HG02970 (cell line): Measurements from ENCODE around the gene SORL1.

Source experiments
- ATAC-seq: cut with Tn5 transposase; IDR thresholded peaks from one replicate; pipeline ENCODE4 v1.9.1; 2021; ENCODE audit warnings: mild to moderate bottlenecking, moderate library complexity, moderate number of reproducible peaks; ENCODE audit not compliant: unreplicated experiment, low FRiP score

The SORL1 gene

DNA sequence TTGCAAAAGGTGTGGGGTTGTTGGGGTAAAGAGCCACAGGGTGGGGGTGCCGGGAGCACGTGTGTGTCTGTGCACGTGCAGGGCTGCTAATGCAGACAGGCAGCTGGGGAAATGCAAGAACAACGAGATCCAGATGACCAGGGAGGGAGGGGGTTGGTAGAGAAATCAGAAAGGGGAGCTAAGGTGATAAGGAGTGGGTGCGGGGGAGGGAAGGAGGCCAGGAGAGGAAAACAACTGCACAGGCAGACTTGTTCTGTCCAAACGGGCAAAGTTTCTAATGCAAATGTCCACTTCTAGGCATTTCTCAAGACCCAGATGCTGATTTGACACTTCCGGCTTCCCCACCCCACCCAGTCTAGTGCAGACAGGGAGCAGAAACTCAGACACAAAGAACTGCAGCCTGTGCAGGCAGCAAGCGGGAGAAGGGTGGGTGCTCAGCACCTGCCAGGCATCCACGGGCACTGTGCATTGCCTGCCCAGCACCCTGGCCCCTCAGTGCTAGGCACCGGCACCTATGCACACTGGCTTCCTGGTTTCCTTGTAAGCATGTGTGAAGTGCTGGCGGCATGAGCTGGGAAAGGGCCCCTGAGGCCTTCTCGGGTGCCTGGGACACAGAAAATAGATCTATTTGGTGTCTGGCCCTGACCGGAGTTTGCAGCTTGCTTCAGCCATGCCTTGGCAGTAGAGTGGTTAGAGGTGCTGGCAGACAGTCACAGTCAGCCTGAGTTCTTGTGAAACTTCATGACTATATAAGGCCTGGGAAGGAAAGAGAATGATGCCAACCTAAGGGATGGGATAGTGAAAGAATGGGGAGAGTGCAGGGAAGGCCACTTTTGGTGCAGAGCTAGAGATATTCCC lies 220.7 kb downstream of the SORL1 start:
- no peak for ATAC-seq

DNA sequence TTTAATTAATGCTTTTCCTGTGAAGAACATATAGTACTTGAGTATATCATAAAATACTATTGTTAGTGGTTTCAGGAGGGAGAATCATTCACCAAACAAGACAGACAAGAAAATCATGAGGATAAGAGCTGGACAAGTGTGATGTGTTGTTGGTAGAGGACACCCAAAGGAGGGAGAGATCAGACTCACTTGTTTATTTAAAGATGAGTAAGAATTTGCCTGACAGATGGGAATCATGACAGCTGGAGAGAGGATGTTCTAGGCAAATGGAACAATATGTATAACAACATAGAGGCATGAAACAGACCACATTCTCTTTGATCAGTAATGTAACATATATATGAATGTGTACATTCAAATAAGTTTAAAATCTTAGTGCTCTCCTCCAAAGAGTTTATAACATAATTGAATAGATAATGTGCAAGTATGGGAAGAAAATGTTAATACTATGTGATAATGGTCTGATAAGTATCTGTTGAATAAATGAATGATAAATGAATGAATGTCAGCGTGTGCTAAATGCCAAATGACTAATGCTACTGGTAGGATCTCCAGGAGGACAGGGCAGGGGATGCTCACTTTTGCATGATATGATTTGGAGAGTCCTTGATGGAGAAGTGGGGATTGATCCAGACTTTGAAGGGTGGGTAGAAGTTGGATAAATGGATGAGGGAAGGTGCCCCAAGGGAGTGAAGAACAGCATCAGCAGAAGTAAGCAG lies 229.6 kb downstream of the SORL1 start:
- ATAC-seq = no peak
